GM19463 (cell line): ENCODE measurements around the gene ABHD17A.
"Not testable (repeated sequence)": the region's sequence is repeated elsewhere in the genome, so short reads cannot be mapped to it uniquely, and the experiment has no call there.

Experiments used
- ATAC-seq: cut with Tn5 transposase; IDR thresholded peaks from one replicate; pipeline ENCODE4 v1.9.1; 2021; ENCODE audit warnings: mild to moderate bottlenecking, moderate library complexity; ENCODE audit not compliant: unreplicated experiment

ABHD17A gene

DNA sequence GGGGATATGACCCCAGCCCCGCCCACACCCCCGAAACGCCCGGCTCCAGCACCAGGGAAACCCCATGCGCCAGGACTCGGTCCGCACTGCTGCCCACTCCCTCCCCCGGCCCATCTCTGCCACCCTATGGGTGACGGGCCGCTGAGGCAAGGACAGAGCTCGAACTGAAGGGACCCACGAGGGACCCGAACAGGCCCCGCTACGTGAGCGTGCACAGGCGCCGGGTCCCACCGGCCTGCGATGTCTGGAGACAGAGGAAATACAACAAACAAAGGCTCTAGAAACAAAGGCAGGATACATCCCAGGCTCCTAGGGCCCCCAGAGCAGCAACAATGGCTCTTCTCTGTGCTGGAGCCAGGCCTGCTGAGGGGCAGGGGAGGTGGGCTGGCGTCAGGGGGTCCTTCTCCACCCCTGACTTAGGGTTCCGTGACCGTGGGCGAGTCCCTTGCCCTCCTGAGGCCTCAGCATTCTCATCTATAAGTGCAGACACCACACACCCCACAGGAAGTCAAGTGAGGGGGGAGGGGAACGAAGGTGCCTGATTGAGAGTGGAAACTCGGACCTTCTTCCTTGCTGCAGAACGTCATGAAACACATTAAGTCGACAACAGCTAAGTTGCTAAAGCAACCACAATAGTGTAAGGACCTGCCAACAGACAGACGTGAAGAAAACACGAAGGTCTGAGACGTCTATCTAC, 3.1 kb downstream of the ABHD17A start:
- ATAC-seq, result no peak

DNA sequence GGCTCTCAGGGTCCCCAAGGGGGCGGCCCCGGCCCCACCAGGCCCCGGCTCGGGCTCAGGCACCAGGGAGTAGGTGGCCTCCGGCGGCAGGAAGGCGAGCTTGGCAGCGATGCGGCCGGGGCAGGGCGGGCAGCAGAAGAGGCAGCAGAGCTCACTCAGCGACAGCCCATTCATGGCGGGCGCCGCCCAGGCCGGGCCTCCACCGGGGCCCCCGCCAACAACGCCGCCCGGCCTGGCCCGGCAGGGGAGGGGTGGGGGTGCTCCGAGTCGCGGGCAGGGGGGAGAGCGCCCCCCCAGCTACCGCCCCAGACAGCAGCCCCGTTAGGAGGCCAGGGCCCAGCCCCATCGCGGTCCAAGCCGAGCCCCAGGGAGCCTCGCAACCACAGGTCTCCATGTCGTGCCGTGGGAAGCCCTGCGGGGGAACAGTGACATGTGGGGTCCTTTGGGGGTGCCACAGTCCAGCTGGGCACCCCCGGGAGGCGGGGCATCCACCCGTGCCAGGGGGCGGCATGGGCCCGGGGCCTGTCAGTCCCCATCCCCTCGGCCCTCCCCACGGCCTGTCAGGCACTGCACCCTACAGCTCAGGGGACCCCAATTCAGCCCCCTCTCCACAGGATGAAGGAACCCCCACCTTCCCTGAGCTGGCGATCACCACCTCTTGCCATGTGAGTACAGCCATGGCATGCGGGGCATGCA, 3.8 kb downstream of the ABHD17A start:
- not testable (repeated sequence) for ATAC-seq

DNA sequence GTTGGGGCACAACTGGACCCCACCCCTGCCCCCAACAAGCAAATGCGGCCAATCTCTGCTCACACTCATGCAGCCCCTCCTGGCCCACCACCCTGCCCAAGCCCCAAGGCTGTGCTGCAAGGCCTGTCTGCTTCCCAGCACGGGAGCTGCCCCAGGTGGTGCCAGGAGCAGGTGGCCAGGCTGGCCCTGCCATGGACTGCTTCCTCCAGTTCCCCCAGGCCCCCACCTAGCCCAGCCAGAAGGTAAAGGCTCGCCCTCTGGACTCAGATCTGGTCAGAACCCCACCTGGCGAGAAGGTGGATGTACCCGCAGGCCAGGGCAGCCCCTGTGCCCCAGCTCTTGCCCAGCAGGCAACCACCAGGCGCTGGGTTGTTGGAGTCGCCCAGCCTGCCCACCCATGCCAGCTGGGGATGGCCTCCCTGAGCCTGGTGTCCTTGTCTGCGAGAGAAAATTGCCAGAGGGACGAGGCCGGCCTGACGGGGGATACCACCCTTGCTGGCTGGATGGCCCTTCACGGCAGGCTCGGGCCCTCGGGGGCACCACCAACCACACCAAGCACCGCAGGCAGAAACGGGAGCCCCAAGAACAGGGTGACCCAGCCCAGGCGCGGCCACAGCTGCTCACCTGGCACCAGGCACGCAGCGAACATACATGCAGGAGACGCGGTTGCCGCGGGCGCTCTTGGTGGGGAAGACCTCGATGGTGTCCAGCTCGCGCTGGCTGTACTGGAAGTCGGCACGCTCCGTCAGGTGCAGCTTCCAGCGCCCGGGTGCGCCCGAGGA, 4.5 kb downstream of the ABHD17A start:
- ATAC-seq, result no peak

DNA sequence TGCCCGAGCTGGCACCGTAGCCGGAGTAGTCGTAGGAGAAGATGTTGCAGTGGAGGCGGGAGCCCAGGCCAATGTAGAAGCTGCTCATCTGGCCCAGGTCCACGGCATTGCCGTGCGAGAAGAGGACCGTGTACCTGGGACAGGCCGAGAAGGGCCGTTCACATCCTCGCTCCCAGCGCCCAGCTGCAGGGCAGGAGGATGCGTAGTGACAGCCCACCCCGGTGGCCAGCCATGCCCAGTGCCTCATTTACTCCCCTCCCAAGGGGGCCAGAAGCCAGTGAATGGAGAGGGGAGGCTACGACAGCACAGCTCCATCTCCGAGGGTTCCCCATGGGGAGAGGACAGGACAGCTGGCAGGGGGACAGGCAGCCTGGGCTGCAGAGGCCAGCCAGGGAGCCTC, 5.3 kb downstream of the ABHD17A start:
- not testable (repeated sequence) for ATAC-seq

DNA sequence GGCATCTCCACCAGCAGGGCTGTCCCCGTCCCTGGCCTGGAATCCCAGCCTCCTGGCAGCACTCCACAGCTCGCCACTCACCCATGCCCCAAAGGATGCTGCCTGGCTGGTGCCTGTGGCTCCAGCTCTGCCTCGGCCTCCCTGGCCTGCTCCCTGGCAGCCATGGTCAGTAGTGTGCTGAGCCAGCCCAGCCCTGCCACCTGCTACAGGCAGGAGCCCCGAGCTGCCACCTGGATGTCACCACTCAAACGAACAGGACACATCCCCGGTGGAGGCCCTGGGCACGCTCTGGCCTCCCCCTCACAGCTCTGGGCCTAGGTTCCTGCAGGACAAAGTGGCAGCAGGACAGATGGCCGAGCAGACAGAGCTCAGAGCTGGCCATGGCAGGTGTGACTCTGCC, 6.7 kb downstream of the ABHD17A start:
- not testable (repeated sequence) for ATAC-seq

DNA sequence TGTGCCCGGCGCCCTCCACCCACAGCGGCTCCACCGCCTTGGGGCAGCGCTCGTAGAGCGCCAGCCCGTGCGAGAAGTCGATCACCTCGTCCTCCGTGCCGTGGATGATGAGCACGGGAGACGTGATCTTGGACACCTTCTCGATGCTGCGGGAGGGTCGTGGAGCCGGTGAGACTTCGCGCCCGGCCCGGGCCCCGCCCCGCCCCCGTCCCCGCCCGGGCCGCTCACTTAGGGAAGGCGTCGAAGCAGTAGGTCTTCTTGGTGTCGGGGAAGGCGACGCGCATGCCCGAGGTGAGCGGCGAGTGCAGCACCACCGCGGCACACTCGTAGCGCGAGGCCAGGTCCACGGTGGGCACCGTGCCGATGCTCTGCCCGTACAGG, 8.0 kb downstream of the ABHD17A start:
- ATAC-seq, result not testable (repeated sequence)

DNA sequence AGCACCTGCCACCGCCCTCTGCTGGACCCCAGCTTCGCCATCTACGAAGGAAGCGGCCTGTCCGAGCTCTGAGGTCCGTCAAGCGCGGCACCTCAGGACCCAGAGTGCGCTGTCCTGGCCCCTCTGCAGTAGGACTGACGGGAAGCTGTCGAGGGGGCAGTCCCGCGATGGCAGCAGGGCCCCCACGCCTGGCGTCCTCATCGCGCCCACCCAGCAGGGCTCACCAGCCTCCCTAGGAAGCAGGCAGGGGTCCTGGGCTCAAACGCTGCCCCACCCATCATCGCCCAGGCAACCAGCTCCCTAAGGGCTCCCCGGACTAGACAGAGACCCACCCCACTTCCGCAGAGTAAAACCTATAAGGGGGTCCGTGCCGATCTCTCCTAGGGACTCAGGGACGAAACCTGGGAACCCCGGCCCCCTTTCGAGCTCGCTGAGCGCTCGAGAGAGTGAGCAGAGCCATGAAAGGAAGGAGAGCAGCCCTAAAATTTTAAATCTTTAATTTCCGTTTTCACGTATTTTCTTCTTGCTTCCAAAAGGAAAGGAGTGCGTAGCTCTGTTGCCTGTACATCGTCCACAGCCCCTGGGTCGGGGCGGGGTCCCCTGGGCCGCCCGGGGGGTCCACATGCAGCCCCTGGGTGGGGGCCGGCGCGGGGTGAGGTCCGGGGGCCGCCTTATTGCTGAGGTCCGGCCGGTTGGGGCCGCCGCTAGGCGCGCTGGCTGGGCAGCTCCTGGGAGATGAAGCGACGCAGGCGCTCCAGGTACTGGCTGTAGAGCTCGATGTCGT, 8.6 kb downstream of the ABHD17A start:
- ATAC-seq, result not testable (repeated sequence)

DNA sequence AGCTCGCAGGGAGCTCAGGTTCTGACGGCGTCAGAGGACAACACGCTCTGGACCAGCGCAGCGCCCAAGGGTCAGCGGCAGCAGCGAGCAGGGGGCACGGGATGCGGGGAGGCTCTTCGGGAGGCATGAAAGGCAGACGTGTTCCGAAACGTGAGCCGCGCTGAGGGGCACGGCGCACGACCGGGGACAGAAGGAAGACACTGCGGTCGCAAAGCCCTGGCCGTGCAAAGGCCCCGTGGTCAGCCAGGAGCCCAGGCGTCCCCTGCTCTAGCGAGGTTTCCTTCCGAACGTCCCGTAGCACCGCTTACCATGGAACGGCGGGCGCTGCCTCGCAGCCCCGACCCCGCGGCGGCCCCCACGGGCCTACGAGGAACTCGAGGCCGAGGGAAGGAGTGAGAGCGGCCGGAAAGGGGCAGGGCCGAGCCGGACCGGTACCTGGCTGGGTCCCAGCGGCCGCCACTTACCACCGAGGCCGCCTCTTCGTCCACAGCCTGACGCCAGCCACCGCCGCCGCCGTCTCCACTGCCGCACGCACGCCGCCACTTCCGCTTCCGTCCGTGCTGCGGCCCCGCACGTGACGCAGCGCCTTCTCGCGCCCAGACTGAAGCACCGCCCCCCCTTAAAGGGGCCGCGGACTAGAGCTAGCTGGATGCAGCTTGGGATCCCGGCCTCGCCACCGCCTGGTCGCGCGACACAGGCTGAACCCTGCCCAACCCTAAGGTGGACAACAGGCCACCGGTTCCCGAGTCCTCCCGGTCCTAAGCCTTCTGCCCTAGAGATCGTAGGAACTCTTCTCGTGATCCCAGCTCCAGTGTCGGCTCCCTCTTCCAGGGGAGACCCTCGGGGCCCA, 9.4 kb downstream of the ABHD17A start:
- peak; percentile 87 for ATAC-seq

DNA sequence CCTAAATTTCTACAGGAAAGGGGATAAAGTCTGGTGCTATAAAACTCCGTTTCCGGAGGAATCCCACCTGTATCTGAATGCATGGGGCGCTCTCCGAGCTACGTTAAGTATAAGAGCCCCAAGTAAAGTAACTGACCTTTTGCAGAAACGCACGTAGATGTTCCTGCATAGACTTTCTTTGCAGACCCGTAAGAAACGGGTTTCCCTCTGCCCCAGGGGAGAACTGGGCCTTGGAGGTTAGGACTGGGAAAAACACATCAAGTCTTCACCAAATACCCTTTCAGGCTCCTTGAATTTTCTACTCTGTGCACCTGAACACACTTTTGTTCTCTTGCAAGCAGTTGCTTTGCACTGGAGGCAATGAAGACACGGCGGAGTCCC, 10.0 kb downstream of the ABHD17A start:
- ATAC-seq, result not testable (repeated sequence)

DNA sequence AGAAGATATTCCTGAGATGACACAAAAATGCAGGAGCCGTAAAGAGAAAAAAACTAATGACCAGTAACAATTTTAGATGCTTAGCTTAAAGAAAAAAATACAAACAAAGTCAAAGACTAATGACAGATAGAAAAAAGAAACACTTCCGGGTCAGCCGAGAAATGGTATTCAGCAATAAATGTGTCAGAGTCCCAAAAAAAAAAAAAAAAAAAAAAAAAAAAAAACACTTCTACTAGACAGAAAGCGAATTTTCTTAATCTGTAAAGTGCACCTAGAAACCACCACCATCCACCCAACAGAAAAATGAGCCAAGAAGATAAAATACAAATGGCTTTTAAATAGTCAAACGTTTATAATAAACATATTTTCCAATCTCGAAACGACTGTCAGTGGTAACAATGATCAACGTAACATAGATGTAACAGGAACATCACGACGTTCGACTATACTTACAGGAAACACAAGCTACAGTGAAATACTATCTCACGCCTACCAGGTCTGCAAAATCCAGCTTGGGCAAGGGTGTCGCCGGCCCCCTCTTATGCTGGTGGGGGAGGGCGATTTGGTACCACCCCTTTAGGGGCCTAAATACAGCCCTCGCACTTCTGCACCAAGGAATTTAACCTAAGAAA, 10.6 kb downstream of the ABHD17A start:
- ATAC-seq, result no peak

DNA sequence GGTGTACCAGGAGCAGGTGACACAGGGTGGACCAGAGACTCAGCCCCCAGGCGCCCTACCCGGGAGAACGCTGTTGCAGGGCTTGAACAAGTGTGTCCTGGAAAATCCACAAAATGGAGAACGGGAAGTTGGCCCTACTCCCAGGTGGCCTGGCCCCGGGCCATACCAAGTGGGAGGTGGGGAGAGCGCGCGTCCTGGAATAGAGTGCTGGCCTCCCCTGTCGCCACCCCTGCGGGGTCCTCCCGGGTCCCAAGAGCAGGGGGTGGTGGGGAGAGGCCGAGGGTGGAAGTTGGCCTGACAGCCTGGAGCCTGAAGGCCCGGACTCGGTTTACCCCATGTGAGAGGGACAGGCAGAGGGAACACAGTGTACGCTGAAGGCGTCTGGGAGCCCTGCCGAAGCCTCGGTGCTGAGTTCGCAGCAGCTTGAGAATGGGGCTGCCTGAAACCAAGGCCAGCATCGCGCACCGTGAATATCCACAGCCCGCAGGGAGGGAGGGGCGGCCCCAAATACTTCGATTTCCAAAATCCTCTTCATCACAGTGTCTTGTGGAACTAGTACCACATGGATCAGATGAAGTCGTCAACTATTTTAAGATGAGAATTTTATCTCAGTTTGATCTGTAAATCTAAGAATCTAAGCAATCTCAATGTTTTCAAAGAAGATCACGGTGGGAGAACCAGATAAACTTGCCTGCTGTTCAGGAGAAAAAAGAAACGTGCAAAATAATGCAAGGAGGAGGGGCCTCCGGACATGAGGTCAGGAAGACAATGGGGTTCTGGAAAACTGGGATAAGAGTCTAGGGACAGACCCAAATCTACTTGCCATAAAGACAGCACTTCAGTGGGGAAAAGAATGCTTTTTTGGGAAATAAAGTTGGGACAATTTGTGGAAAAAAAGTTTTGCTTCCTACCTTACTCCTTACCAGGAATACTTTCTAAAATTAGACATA, 11.5 kb downstream of the ABHD17A start:
- no peak for ATAC-seq

DNA sequence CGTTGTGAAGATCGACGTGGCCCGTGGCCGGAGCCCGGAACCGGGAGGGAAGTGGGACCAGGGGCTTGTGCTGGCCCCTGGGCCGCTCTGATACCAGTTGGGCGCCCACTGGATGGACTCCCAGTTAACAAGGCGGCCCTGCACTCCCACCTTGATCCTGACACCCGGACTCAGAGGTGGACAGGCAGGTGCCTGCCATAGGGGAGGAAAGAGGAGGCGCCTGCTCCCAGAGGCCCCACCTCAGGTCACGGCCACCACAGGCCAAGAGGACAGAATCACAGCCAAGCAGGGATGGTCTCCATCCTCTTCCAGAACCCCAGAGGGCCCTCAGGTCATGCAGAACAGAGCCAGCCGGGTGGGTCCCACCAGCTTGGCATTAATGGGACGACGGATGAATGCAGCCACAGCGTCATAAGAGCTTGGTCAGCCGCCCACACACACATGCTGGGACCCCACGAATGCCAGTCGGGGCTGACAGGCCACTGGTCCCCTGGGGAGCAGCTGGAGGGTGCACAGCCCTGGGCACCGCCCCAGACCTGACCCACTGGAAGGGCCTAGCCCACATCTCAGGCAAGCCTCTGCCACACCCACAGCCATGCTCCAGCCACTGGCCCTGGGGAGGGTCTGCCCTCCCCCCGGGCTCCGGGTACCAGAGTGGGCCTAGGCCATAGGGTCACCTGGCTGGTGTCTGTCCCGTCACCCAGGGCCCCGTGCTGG, 12.3 kb downstream of the ABHD17A start:
- no peak for ATAC-seq

DNA sequence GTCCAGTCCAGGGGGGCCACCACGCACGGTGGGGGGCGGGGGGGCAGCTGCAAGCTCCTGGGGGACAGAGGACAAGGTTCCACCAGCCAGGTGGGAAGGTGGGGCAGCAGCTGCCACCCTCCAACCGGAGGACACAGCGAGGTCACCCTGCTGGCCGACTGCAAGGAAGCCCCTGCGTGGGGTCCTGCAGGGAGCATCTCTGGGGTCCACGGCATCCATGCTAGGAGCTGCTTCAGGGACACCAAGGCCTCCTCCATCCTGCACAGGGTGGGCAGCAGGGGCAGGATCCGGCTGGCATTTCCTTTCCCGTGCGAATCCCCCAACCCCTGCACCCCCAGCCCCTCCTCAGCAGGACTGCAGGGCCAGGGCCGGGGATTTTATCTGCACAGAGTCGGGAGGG, 13.7 kb downstream of the ABHD17A start:
- ATAC-seq, result no peak

DNA sequence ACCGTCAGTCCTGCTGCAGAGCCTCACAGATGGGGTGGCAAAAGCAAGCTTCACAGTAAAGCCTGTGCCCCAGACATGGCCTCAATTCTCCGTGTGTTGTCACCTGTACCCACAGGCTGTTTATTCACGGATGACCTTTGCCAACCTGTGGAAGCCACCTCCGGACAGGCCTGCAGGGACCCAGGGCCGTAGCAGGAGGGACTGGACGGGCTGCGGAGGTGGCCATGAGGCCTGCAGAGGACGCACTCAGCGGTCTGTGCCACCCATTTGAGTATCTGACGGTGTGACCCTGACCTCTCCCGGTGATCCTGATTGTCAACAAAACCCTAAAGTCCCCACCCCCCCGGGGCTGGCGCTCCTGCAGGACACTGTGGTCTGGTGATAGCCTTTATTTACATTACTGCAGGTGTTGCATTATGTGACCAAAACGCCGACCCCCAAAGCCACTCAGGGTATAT, 14.1 kb downstream of the ABHD17A start:
- ATAC-seq, result no peak

DNA sequence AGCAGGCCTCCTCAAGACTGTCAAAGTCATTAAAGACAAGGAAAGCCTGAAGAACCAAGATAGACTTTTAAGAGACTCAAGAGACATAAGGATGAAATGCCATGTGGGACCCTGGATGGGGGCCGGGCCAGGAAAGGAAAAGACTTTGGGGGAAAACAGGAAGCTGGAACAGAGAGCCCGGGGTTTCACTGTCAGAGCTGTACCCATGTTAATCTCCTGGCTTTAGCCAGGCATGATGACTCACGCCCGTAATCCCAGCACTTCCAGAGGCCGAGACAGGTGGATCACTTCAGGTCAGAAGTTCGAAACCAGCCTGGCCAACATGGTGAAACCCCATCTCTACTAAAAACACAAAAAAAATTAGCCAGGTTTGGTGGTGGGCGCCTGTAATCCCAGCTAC, 16.3 kb downstream of the ABHD17A start:
- no peak for ATAC-seq

DNA sequence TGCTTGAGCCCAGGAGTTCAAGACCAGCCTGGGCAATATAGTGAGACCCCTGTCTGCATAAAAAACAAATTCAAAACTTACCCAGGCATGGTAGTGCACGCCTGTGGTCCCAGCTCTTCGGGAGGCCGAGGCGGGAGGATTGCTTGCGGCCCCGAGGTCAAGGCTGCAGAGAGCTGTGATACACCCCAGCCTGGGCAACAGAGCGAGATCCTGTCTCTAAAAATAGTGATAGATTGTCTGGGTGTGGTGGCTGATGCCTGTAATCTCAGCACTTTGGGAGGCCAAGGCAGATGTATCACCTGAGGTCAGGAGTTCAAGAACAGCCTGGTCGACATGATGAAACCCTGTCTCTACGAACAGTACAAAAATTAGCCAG, 18.0 kb downstream of the ABHD17A start:
- ATAC-seq, result no peak

DNA sequence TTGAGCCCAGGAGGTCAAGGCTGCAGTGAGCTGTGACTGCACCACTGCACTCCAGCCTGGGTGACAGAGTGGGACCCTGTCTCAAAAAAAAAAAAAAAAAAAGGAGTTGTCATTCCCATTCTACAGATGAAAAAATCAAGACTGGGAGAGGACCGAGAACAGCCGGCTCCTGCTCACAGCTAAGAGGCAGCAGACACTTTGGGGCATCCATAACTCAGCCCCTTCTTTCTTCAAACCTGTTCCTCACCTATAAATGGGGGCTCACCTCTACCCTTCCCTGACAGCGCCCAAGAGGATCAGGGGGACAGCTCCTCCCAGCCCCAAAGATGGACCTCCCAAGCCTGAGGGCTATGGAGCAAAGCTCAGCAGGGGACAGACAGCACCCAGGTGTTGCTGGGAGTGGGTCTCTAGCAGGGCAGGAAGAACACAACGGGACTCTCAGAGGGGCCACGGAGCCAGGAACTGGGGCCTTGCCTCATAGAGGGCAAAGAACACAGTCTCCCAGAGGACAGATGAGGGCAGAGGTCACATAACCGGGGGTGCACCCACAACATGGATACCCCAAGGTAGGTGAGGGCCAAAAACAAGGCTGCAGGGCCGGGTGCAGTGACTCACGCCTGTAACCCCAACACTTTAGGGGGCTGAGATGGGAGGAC, 18.5 kb downstream of the ABHD17A start:
- ATAC-seq, result no peak
